Kidney (tissue), 14 donors: ENCODE data around the gene ZNF672. TPM values are rescaled to one million over a fixed set of nuclear protein-coding genes. Genes with fewer than 3 reads are reported as not detected.

ENCODE experiments used
- DNase-seq, 5 donors: peaks; one replicate each; pipeline ENCODE4 v3.0.0-alpha.2; 2013 to 2020
- FAIRE-seq: peaks from 2 replicates; lab custom pipeline; 2012; peaks lifted over from hg19 to GRCh38; lab: Jason Lieb, UNC
- H3K27ac ChIP-seq, 2 donors: one replicate each; pipeline ENCODE4 v1.7.0; 2013; ENCODE audit warnings: low read depth in 2 of 2, low read length in 2 of 2, inconsistent platforms in 1 of 2
- H3K27me3 ChIP-seq: one replicate; pipeline ENCODE4 v1.7.1; 2013; ENCODE audit warnings: low read length, inconsistent platforms; ENCODE audit not compliant: control insufficient read depth, insufficient read depth
- H3K36me3 ChIP-seq, 3 donors: one replicate each; pipeline versions ENCODE4 v1.7.0 to v1.7.1; 2013; ENCODE audit warnings: low read length in 3 of 3, control low read depth in 1 of 3, inconsistent platforms in 1 of 3; ENCODE audit not compliant: insufficient read depth in 3 of 3, control insufficient read depth in 2 of 3
- H3K4me1 ChIP-seq, 3 donors: one replicate each; pipeline versions ENCODE4 v1.7.0 to v1.7.1; 2013; ENCODE audit warnings: low read length in 3 of 3, inconsistent platforms in 1 of 3, low read depth in 1 of 3; ENCODE audit not compliant: control insufficient read depth in 2 of 3, insufficient read depth in 2 of 3
- H3K4me3 ChIP-seq, 3 donors: one replicate each; pipeline versions ENCODE4 v1.7.0 to v1.8.1; 2013; ENCODE audit warnings: low read length in 3 of 3, control low read depth in 1 of 3, inconsistent platforms in 1 of 3
- H3K9ac ChIP-seq, 3 donors: one replicate each; pipeline versions ENCODE4 v1.7.0 to v1.7.1; 2013; ENCODE audit warnings: low read length in 3 of 3, control low read depth in 1 of 3, inconsistent platforms in 1 of 3
- H3K9me3 ChIP-seq, 3 donors: one replicate each; pipeline versions ENCODE4 v1.7.0 to v1.7.1; 2013; ENCODE audit warnings: low read length in 3 of 3, control low read depth in 1 of 3, inconsistent platforms in 1 of 3; ENCODE audit not compliant: control insufficient read depth in 2 of 3, insufficient read depth in 1 of 3
- intact Hi-C: fragments of 100-400 bp; cut with DNase I; formaldehyde crosslinking; loops from one replicate; pipeline ENCODE4 v1.11.1; 2022
- polyA plus RNA-seq: library from polyadenylated mRNA; stranded (reverse); fragments of 350-450 nt; fragmentation: Illumina TruSeq; extraction: RNeasy Lipid Tissue Mini Kit (QIAGEN cat#74804); gene quantifications from one replicate; pipeline ENCODE4 v1.2.3, GENCODE V29; 2014; ENCODE audit warnings: low read depth, low replicate concordance; ENCODE audit not compliant: insufficient read depth
- total RNA-seq: library from RNA; stranded (reverse); fragmentation: NEBNext Ultra II Directional; extraction: Animal tissue kit (Norgen Biotek cat#: 25700); gene quantifications from one replicate; pipeline ENCODE4 v1.2.1, GENCODE V29; 2021
- TF ChIP-seq, protein P1 (sequence below): IDR thresholded peaks from 3 replicates; pipeline ENCODE4 v1.5.1; 2012; ENCODE audit warnings: mild to moderate bottlenecking, moderate library complexity, borderline replicate concordance; ENCODE audit not compliant: insufficient read depth; ENCODE audit errors: extremely low read depth
- donor health status: control.
- donor health status: control.
- donor health status: control.
- donor health status: control.
- donor health status: control.
- donor health status: DM: yes; HTN: yes; CAD: no.
- donor health status: Normal renal cell carcinoma (clear cell type).

ZNF672 gene
- total and polyA plus RNA-seq, 2 donors from 2014 or later: 25.0 to 28.6 TPM

DNA sequence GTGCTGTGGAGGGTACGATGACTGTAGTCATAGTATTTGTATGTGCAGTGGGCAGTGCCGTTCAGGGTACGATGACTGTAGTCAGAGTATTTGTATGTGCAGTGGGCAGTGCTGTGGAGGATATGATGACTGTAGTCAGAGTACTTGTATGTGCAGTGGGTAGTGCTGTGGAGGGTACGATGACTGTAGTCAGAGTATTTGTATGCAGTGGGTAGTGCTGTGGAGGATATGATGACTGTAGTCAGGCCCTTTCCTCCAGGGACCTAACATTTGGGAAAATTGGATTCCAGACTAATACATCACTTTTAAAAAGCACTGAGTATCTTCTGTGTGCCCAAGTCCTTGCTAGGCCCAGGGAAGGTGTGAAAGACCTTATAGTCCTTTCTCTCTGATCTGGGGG lies 2.9 kb downstream of the ZNF672 start:
- DNase-seq (no peak), FAIRE-seq (no peak)
- Histone ChIP-seq H3K4me1 (peaks cover 0 to 22% (median 6%) of the 10 kb centered on the region in 3 donors), H3K9ac (no peak overlapping the region), H3K9me3 (no peaks in the 10 kb centered on the region), H3K27me3 (no peaks in the 10 kb centered on the region), H3K4me3 (no peak overlapping the region), H3K27ac (no peak overlapping the region), H3K36me3 (peaks cover 0 to 9% (median 7%) of the 10 kb centered on the region in 3 donors)
- intact Hi-C loops: no loop called here
- TF ChIP-seq, protein P1, sequence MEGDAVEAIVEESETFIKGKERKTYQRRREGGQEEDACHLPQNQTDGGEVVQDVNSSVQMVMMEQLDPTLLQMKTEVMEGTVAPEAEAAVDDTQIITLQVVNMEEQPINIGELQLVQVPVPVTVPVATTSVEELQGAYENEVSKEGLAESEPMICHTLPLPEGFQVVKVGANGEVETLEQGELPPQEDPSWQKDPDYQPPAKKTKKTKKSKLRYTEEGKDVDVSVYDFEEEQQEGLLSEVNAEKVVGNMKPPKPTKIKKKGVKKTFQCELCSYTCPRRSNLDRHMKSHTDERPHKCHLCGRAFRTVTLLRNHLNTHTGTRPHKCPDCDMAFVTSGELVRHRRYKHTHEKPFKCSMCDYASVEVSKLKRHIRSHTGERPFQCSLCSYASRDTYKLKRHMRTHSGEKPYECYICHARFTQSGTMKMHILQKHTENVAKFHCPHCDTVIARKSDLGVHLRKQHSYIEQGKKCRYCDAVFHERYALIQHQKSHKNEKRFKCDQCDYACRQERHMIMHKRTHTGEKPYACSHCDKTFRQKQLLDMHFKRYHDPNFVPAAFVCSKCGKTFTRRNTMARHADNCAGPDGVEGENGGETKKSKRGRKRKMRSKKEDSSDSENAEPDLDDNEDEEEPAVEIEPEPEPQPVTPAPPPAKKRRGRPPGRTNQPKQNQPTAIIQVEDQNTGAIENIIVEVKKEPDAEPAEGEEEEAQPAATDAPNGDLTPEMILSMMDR: no peak

DNA sequence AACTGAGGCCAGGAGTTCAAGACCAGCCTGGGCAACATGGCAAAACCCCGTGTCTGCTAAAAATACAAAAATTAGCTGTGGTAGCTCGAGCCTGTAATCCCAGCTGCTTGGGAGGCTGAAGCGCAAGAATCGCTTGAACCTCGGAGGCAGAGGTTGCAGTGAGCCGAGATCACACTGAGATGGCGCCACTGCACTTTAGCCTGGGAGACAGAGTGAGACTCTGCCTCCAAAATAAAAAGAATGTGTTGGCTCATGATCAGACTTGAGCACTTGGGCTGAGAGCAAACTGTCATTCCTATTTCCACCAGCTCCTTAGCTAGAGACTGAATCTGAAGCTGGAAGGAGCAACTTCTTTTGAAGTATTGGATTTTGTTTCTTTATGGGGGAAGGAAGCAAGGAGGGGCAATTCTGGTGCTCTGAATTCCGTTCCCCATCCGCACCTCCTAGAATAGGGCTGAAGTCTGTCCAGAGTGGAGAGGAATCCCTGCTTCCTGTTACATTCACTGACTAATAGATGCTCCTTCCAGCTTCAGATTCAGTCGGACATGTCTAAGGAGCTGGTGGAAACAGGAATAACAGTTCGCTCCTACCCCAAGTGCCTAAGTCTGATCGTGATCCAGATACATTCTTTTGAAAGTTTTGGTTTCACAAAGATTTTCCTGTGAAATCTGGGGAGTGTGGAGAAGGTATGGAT lies 3.8 kb downstream of the ZNF672 start:
- Histone ChIP-seq H3K27me3 (no peaks in the 10 kb centered on the region), H3K27ac (no peak overlapping the region), H3K4me3 (no peak overlapping the region), H3K36me3 (peaks cover 0 to 17% (median 14%) of the 10 kb centered on the region in 3 donors), H3K9ac (no peak overlapping the region), H3K9me3 (no peaks in the 10 kb centered on the region), H3K4me1 (peaks cover 0 to 22% (median 6%) of the 10 kb centered on the region in 3 donors)
- intact Hi-C loops: no loop called here
- DNase-seq (peak in 2 of 5 donors; percentile 42 to 67), FAIRE-seq (no peak)
- TF ChIP-seq, protein P1: peak; percentile 50

GRCh38 chr1:248842781-248843331 lies 4.8 kb downstream of the ZNF672 start:
- Histone ChIP-seq H3K9me3 (no peaks in the 10 kb centered on the region), H3K4me3 (no peak overlapping the region), H3K27ac (peak overlapping the region in 1 of 2 donors; percentile 55), H3K9ac (no peak overlapping the region), H3K4me1 (peaks cover 0 to 16% (median 0%) of the 10 kb centered on the region in 3 donors), H3K27me3 (no peaks in the 10 kb centered on the region), H3K36me3 (peaks cover 0 to 24% (median 18%) of the 10 kb centered on the region in 3 donors)
- FAIRE-seq (no peak), DNase-seq (no peak)
- intact Hi-C loops: no loop called here
- TF ChIP-seq, protein P1: no peak
